Hepatocyte (in vitro differentiated cells): ENCODE measurements around the gene MCF2L. TPM values are rescaled to one million over a fixed set of nuclear protein-coding genes. Genes with fewer than 3 reads are reported as not detected.
A peak's percentile ranks its signal among the peaks of the same experiment; 100 is the strongest.

Experiments used
- DNase-seq: peaks from one replicate; pipeline ENCODE4 v3.0.0-alpha.2; 2016; ENCODE audit warnings: low spot score
- H2AFZ ChIP-seq: fragments of 200-600 bp; sonication (generic); 2 replicates; pipeline ENCODE4 v1.6.0; 2016; ENCODE audit warnings: antibody characterized with exemption, mild to moderate bottlenecking
- H3K27ac ChIP-seq: fragments of 200-600 bp; sonication (generic); 2 replicates; pipeline ENCODE4 v1.5.1; 2016; ENCODE audit warnings: mild to moderate bottlenecking
- H3K27me3 ChIP-seq: fragments of 200-600 bp; sonication (generic); 2 replicates; pipeline ENCODE4 v1.6.1; 2016
- H3K36me3 ChIP-seq: fragments of 200-600 bp; sonication (generic); replicated peaks from 2 replicates; pipeline ENCODE4 v1.5.1; 2016; ENCODE audit warnings: low read depth; ENCODE audit not compliant: insufficient read depth
- H3K4me1 ChIP-seq: fragments of 200-600 bp; sonication (generic); 2 replicates; pipeline ENCODE4 v1.5.1; 2016; ENCODE audit warnings: mild to moderate bottlenecking, moderate library complexity; ENCODE audit not compliant: insufficient read depth
- H3K4me2 ChIP-seq: fragments of 200-600 bp; sonication (generic); 2 replicates; pipeline ENCODE4 v1.6.0; 2016
- H3K4me3 ChIP-seq: fragments of 200-600 bp; sonication (generic); 2 replicates; pipeline ENCODE4 v1.5.1; 2016; ENCODE audit warnings: mild to moderate bottlenecking
- H3K79me2 ChIP-seq: fragments of 200-600 bp; sonication (generic); 2 replicates; pipeline ENCODE4 v1.6.0; 2017; ENCODE audit warnings: mild to moderate bottlenecking
- H3K9me2 ChIP-seq: fragments of 200-600 bp; sonication (generic); replicated peaks from 2 replicates; pipeline ENCODE4 v1.6.0; 2017; ENCODE audit warnings: mild to moderate bottlenecking; ENCODE audit not compliant: insufficient read depth
- H3K9me3 ChIP-seq: fragments of 200-600 bp; sonication (generic); 2 replicates; pipeline ENCODE4 v1.5.1; 2016; ENCODE audit warnings: low read depth, mild to moderate bottlenecking
- H4K20me1 ChIP-seq: fragments of 200-600 bp; sonication (generic); 2 replicates; pipeline ENCODE4 v1.6.0; 2016; ENCODE audit warnings: mild to moderate bottlenecking; ENCODE audit not compliant: insufficient read depth, poor library complexity, severe bottlenecking
- CTCF ChIP-seq: fragments of 200-600 bp; sonication (generic); IDR thresholded peaks from 2 replicates; pipeline ENCODE4 v1.5.1; 2016; ENCODE audit warnings: antibody characterized with exemption, mild to moderate bottlenecking; ENCODE audit not compliant: poor library complexity
- EZH2 ChIP-seq: fragments of 200-600 bp; sonication (generic); IDR thresholded peaks from 2 replicates; pipeline ENCODE4 v1.6.1; 2016; ENCODE audit warnings: antibody characterized with exemption, mild to moderate bottlenecking, borderline replicate concordance
- EZH2phosphoT487 ChIP-seq: fragments of 200-600 bp; sonication (generic); IDR thresholded peaks from one replicate; pipeline ENCODE4 v1.6.1; 2018; ENCODE audit warnings: antibody characterized with exemption, mild to moderate bottlenecking, low read depth, moderate library complexity; ENCODE audit not compliant: unreplicated experiment, severe bottlenecking
- WGBS: methylation state at CpG from one replicate; pipeline ENCODE4 v1.1.6; 2016; ENCODE audit warnings: low lambda C conversion rate; ENCODE audit errors: missing lambda C conversion rate; 5-methylcytosine and 5-hydroxymethylcytosine counted together
- polyA plus RNA-seq: library from polyadenylated mRNA; unstranded; fragments of >200 nt; fragmentation: Nextera tagmentation; extraction: Ambion mirVana; gene quantifications from 2 replicates; pipeline ENCODE4 v1.2.1, GENCODE V29; 2016
- total RNA-seq: library from RNA; depleted of rRNA; stranded (reverse); fragments of >200 nt; gene quantifications from 2 replicates; pipeline ENCODE4 v1.2.3, GENCODE V29; 2014

Gene MCF2L
- total and polyA plus RNA-seq, 2 experiments from 2014 or later = 11.1 to 22.4 TPM

GRCh38 chr13:113123226-113124201 is 154.5 kb downstream of the MCF2L start:
- Histone ChIP-seq H3K27me3 (no peaks in the 10 kb centered on the region), H3K79me2 (peaks cover 18% of the 10 kb centered on the region), H2AFZ (peak overlapping the region; percentile 53), H3K4me3 (peak overlapping the region; percentile 15), H3K36me3 (no peaks in the 10 kb centered on the region), H3K4me2 (peak overlapping the region; percentile 76), H3K9me2 (no peaks in the 10 kb centered on the region), H3K4me1 (peaks cover 21% of the 10 kb centered on the region), H3K9me3 (no peaks in the 10 kb centered on the region), H4K20me1 (no peaks in the 10 kb centered on the region), H3K27ac (peak overlapping the region; percentile 93)
- no peak for DNase-seq
- WGBS = 88% methylated on average over 26 of the region's 29 CpGs
- TF ChIP-seq EZH2phosphoT487 (no peak), CTCF (peak; percentile 23)

- Histone ChIP-seq H3K9me3 (no peaks in the 10 kb centered on the region), H3K4me1 (peaks cover 21% of the 10 kb centered on the region), H3K9me2 (no peaks in the 10 kb centered on the region), H3K4me3 (no peak overlapping the region), H3K4me2 (no peak overlapping the region), H3K79me2 (peaks cover 18% of the 10 kb centered on the region), H2AFZ (no peak overlapping the region), H3K27me3 (no peaks in the 10 kb centered on the region), H3K36me3 (no peaks in the 10 kb centered on the region), H3K27ac (peak overlapping the region; percentile 93), H4K20me1 (no peaks in the 10 kb centered on the region)
- TF ChIP-seq EZH2phosphoT487 (no peak), CTCF (no peak), EZH2 (no peak)
- 97% methylated on average over 19 of the region's 19 CpGs for WGBS
- DNase-seq = no peak
Measured at GRCh38 chr13:113124211-113124970, 155.4 kb downstream of the MCF2L start.

- Histone ChIP-seq H3K36me3 (no peaks in the 10 kb centered on the region), H3K4me3 (no peak overlapping the region), H2AFZ (no peak overlapping the region), H3K9me2 (no peaks in the 10 kb centered on the region), H3K79me2 (peaks cover 18% of the 10 kb centered on the region), H3K9me3 (no peaks in the 10 kb centered on the region), H3K4me1 (peaks cover 21% of the 10 kb centered on the region), H3K27ac (no peak overlapping the region), H3K4me2 (no peak overlapping the region), H3K27me3 (no peaks in the 10 kb centered on the region), H4K20me1 (no peaks in the 10 kb centered on the region)
- 97% methylated on average over 19 of the region's 19 CpGs for WGBS
- DNase-seq = no peak
- TF ChIP-seq EZH2 (no peak), CTCF (no peak), EZH2phosphoT487 (no peak)
Measured at GRCh38 chr13:113125506-113126264, 156.7 kb downstream of the MCF2L start.
